H1 (cell line): ENCODE measurements around the gene C11orf71. TPM values are rescaled to one million over a fixed set of nuclear protein-coding genes. Genes with fewer than 3 reads are reported as not detected.

ENCODE experiments used
- CTCF ChIA-PET: fragments of 300-600 bp; sonication (Branson Sonifier 250); formaldehyde crosslinking; loops from one replicate; lab custom pipeline; 2021; ENCODE audit not compliant: partially characterized antibody; lab: Charles Lee
- POLR2A ChIA-PET: fragments of 300-600 bp; sonication (Branson Sonifier 250); formaldehyde crosslinking; loops from one replicate; lab custom pipeline; 2021; ENCODE audit warnings: inconsistent platforms; ENCODE audit not compliant: partially characterized antibody; lab: Charles Lee
- DNase-seq, 2 experiments: peaks; one replicate each; pipeline versions ENCODE4 v3.0.0 to v3.0.0-alpha.2; 2010 to 2022; ENCODE audit warnings: low spot score in 2 of 2, low read depth in 1 of 2, mixed read lengths in 1 of 2
- FAIRE-seq: peaks from 2 replicates; lab custom pipeline; 2011; peaks lifted over from hg19 to GRCh38; lab: Jason Lieb, UNC
- H2AFZ ChIP-seq: 2 replicates; pipeline ENCODE4 v1.8.1; 2012; ENCODE audit warnings: low read length, inconsistent platforms
- H2AK5ac ChIP-seq: 2 replicates; pipeline ENCODE4 v1.6.1; 2013; ENCODE audit warnings: low read depth, low read length
- H2BK120ac ChIP-seq: replicated peaks from 2 replicates; pipeline ENCODE3; 2013; ENCODE audit warnings: low read depth, low read length, inconsistent platforms
- H2BK12ac ChIP-seq: 2 replicates; pipeline ENCODE4 v1.6.1; 2013; ENCODE audit warnings: low read depth, low read length
- H2BK15ac ChIP-seq: 2 replicates; pipeline ENCODE4 v1.6.1; 2013; ENCODE audit warnings: low read length
- H2BK20ac ChIP-seq: 2 replicates; pipeline ENCODE4 v1.6.1; 2013; ENCODE audit warnings: low read length
- H2BK5ac ChIP-seq: 2 replicates; pipeline ENCODE4 v1.6.1; 2013; ENCODE audit warnings: low read depth, low read length
- H3K14ac ChIP-seq: 2 replicates; pipeline ENCODE4 v1.6.1; 2013; ENCODE audit warnings: inconsistent platforms; ENCODE audit not compliant: insufficient read length
- H3K18ac ChIP-seq: 2 replicates; pipeline ENCODE4 v1.6.1; 2013; ENCODE audit warnings: low read length; ENCODE audit errors: extremely low read depth
- H3K23ac ChIP-seq: 2 replicates; pipeline ENCODE4 v1.6.1; 2013; ENCODE audit warnings: inconsistent platforms; ENCODE audit not compliant: insufficient read length
- H3K23me2 ChIP-seq: 2 replicates; pipeline ENCODE4 v1.6.1; 2013; ENCODE audit warnings: low read depth, low read length
- H3K27ac ChIP-seq: 2 replicates; pipeline ENCODE4 v1.6.1; 2011; ENCODE audit warnings: low read depth, low read length, inconsistent platforms
- H3K27me3 ChIP-seq, 4 experiments: replicated peaks in 1 of 4; 1 replicate in 1 of 4; 2 replicates in 3 of 4; pipeline versions ENCODE4 v1.6.1 to v1.8.1; 2011 to 2013; ENCODE audit warnings: low read length in 3 of 4, mild to moderate bottlenecking in 3 of 4, inconsistent platforms in 2 of 4, mixed read lengths in 2 of 4, moderate library complexity in 1 of 4; ENCODE audit not compliant: control insufficient read depth in 3 of 4, insufficient read depth in 3 of 4; ENCODE audit errors: extremely low read depth in 1 of 4
- H3K36me3 ChIP-seq, 4 experiments: 2 replicates each; pipeline versions ENCODE4 v1.6.1 to v1.8.1; 2011 to 2013; ENCODE audit warnings: mild to moderate bottlenecking in 4 of 4, low read length in 3 of 4, moderate library complexity in 2 of 4, control low read depth in 1 of 4, inconsistent platforms in 1 of 4; ENCODE audit not compliant: insufficient read depth in 4 of 4, control insufficient read depth in 2 of 4
- H3K4ac ChIP-seq: replicated peaks from 2 replicates; pipeline ENCODE3; 2013; ENCODE audit warnings: low read length, low read depth, mixed read lengths, inconsistent platforms; ENCODE audit not compliant: insufficient read length
- H3K4me1 ChIP-seq, 4 experiments: replicated peaks in 1 of 4; 1 replicate in 1 of 4; 2 replicates in 3 of 4; pipeline versions ENCODE4 v1.6.1 to v1.8.1; 2011 to 2013; ENCODE audit warnings: low read length in 3 of 4, inconsistent platforms in 2 of 4, mixed read lengths in 1 of 4; ENCODE audit not compliant: insufficient read depth in 4 of 4, control insufficient read depth in 3 of 4
- H3K4me2 ChIP-seq, 2 experiments: 2 replicates each; pipeline versions ENCODE4 v1.6.1 to v1.8.1; 2011 to 2013; ENCODE audit warnings: low read depth in 2 of 2, low read length in 2 of 2, control low read depth in 1 of 2, inconsistent platforms in 1 of 2, mild to moderate bottlenecking in 1 of 2; ENCODE audit not compliant: insufficient read depth in 1 of 2
- H3K4me3 ChIP-seq, 4 experiments: fragments of 200-600, 300-600 bp in 1 of 4; sonication (generic), shearing (Covaris generic), sonication (Bioruptor Twin) in 1 of 4; 2 replicates each; pipeline versions ENCODE4 v1.5.1 to v1.8.1; 2011 to 2016; ENCODE audit warnings: low read length in 4 of 4, low read depth in 3 of 4, control low read depth in 2 of 4, inconsistent platforms in 2 of 4, mild to moderate bottlenecking in 2 of 4, mixed read lengths in 1 of 4, moderate library complexity in 1 of 4; ENCODE audit not compliant: insufficient read depth in 2 of 4; ENCODE audit errors: extremely low read depth in 1 of 4
- H3K56ac ChIP-seq: replicated peaks from 2 replicates; pipeline ENCODE3; 2013; ENCODE audit warnings: low read depth, mild to moderate bottlenecking, mixed read lengths, low read length, inconsistent platforms; ENCODE audit not compliant: insufficient read length
- H3K79me1 ChIP-seq: 2 replicates; pipeline ENCODE4 v1.6.1; 2013; ENCODE audit warnings: low read depth, low read length, control low read depth
- H3K79me2 ChIP-seq, 2 experiments: 2 replicates each; pipeline versions ENCODE4 v1.6.1 to v1.8.1; 2012 to 2013; ENCODE audit warnings: low read length in 2 of 2, mild to moderate bottlenecking in 2 of 2, inconsistent platforms in 1 of 2; ENCODE audit not compliant: insufficient read depth in 2 of 2, control insufficient read depth in 1 of 2
- H3K9ac ChIP-seq, 4 experiments: replicated peaks in 1 of 4; 1 replicate in 1 of 4; 2 replicates in 3 of 4; pipeline versions ENCODE4 v1.6.1 to v1.8.1; 2011 to 2013; ENCODE audit warnings: low read depth in 3 of 4, low read length in 3 of 4, control low read depth in 2 of 4, mild to moderate bottlenecking in 2 of 4, moderate library complexity in 2 of 4, inconsistent platforms in 1 of 4; ENCODE audit errors: extremely low read depth in 1 of 4
- H3K9me3 ChIP-seq, 2 experiments: 2 replicates each; pipeline versions ENCODE4 v1.6.1 to v1.8.1; 2012 to 2013; ENCODE audit warnings: mild to moderate bottlenecking in 2 of 2, moderate library complexity in 2 of 2, control low read depth in 1 of 2, inconsistent platforms in 1 of 2, low read depth in 1 of 2, low read length in 1 of 2, mixed read lengths in 1 of 2; ENCODE audit not compliant: insufficient read depth in 2 of 2
- H4K20me1 ChIP-seq, 2 experiments: replicated peaks in 1 of 2; 2 replicates each; pipeline versions ENCODE3 to v1.8.1; 2011 to 2013; ENCODE audit warnings: inconsistent platforms in 2 of 2, low read length in 2 of 2, mild to moderate bottlenecking in 1 of 2; ENCODE audit not compliant: insufficient read depth in 2 of 2, control insufficient read depth in 1 of 2
- H4K5ac ChIP-seq: 2 replicates; pipeline ENCODE4 v1.6.1; 2013; ENCODE audit warnings: low read length, low read depth, mixed read lengths, inconsistent platforms; ENCODE audit not compliant: insufficient read length
- H4K8ac ChIP-seq: 2 replicates; pipeline ENCODE4 v1.8.0; 2013; ENCODE audit warnings: mild to moderate bottlenecking, moderate library complexity, low read length, inconsistent platforms; ENCODE audit not compliant: insufficient read depth; ENCODE audit errors: extremely low read depth
- H4K91ac ChIP-seq: replicated peaks from 2 replicates; pipeline ENCODE3; 2013; ENCODE audit warnings: low read length, mixed read lengths, inconsistent platforms; ENCODE audit not compliant: insufficient read length
- ASH2L ChIP-seq: fragments of 200-600, 300-600 bp; sonication (generic); IDR thresholded peaks from one replicate; pipeline ENCODE4 v1.7.1; 2017; ENCODE audit warnings: low read length
- CHD1 ChIP-seq: IDR thresholded peaks from 2 replicates; pipeline ENCODE4 v1.6.1; 2012; ENCODE audit warnings: low read depth, low read length, improper control_type of control experiment
- CREB1 ChIP-seq: IDR thresholded peaks from 2 replicates; pipeline ENCODE4 v1.6.1; 2012; ENCODE audit warnings: inconsistent platforms
- EGR1 ChIP-seq: IDR thresholded peaks from 2 replicates; pipeline ENCODE4 v1.6.1; 2011; ENCODE audit warnings: low read depth, low read length, borderline replicate concordance
- GTF2F1 ChIP-seq: IDR thresholded peaks from 2 replicates; pipeline ENCODE4 v1.6.1; 2012; ENCODE audit warnings: low read depth, low read length, improper control_type of control experiment, borderline replicate concordance
- JUN ChIP-seq: IDR thresholded peaks from 2 replicates; pipeline ENCODE4 v1.6.1; 2011; ENCODE audit warnings: low read depth, mild to moderate bottlenecking, improper control_type of control experiment, low read length
- KDM1A ChIP-seq: fragments of 200-600, 300-600 bp; sonication (generic); IDR thresholded peaks from 2 replicates; pipeline ENCODE4 v1.7.1; 2016; ENCODE audit warnings: mild to moderate bottlenecking, low read length, borderline replicate concordance
- NRF1 ChIP-seq: IDR thresholded peaks from 2 replicates; pipeline ENCODE4 v1.6.1; 2011; ENCODE audit warnings: mild to moderate bottlenecking, low read depth, low read length, improper control_type of control experiment
- SIRT6 ChIP-seq: IDR thresholded peaks from one replicate; pipeline ENCODE4 v1.7.1; 2012; ENCODE audit warnings: low read length, inconsistent platforms
- SUZ12 ChIP-seq: fragments of 200-600 bp; sonication (generic); IDR thresholded peaks from 2 replicates; pipeline ENCODE4 v1.6.1; 2012; ENCODE audit warnings: mild to moderate bottlenecking, inconsistent platforms, low read length, moderate library complexity, mixed read lengths
- TAF1 ChIP-seq: IDR thresholded peaks from 2 replicates; pipeline ENCODE4 v1.6.1; 2011; ENCODE audit warnings: mild to moderate bottlenecking, low read depth, low read length
- TEAD4 ChIP-seq: IDR thresholded peaks from 2 replicates; pipeline ENCODE4 v1.6.1; 2012; ENCODE audit warnings: low read depth, low read length, inconsistent platforms, mixed read lengths
- WGBS, 2 experiments: shearing (Covaris generic) in 1 of 2; methylation state at CpG; one replicate each; pipeline versions ENCODE4 v1.1.6 to v1.1.7; 2013 to 2015; ENCODE audit warnings: low lambda C conversion rate in 2 of 2, mixed read lengths in 2 of 2, inconsistent platforms in 1 of 2, low coverage in 1 of 2, missing lambda C conversion rate in 1 of 2; ENCODE audit not compliant: insufficient replicate concordance in 2 of 2, insufficient coverage in 1 of 2, insufficient read length in 1 of 2; ENCODE audit errors: extremely low coverage in 1 of 2, missing lambda C conversion rate in 1 of 2; 5-methylcytosine and 5-hydroxymethylcytosine counted together
- polyA plus RNA-seq, 7 experiments: library from polyadenylated mRNA; depleted of rRNA in 3 of 7; stranded (reverse) in 5 of 7; unstranded in 2 of 7; fragments of >200 nt in 5 of 7; fragments of 200-250 nt in 2 of 7; gene quantifications; 1 replicate in 5 of 7; 2 replicates in 1 of 7; 4 replicates in 1 of 7; pipeline versions ENCODE4 v1.2.1 to v1.2.3, GENCODE V29; 2011 to 2013; ENCODE audit warnings: missing spikeins in 2 of 7, mixed read lengths in 2 of 7
- total RNA-seq: library from RNA; stranded (reverse); fragmentation: NEBNext Ultra II Directional; extraction: Animal tissue kit (Norgen Biotek cat#: 25700); gene quantifications from 2 replicates; pipeline ENCODE4 v1.2.1, GENCODE V29; 2021
- TF ChIP-seq, protein P1 (sequence below): IDR thresholded peaks from 2 replicates; pipeline ENCODE4 v1.6.1; 2011; ENCODE audit warnings: low read length, improper control_type of control experiment

The C11orf71 gene
- total and polyA plus RNA-seq, 2 of the 8 experiments (the other 6 are each of a cell fraction or from before 2014, with no cell fraction given), result 5.4 to 8.7 TPM

DNA sequence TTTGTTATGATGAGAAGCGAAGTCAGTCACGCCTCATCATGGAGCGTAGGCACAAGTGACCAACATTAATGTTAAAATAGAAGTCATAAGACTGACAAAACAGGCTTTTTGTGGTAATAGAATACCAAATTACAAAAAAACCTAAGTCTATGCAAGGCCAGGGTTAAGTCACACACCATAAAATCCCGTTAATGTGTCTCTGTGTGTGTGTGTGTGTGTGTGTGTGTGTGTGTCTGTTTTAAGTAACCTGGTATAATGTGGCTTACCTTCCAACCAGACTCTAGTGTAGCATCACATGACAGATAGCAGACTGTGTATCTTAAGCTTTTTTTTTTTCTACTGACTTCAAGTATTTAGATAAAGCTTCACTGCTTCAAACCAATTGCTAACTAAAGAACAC, 38.0 kb downstream of the C11orf71 start:
- CTCF ChIA-PET, result interaction anchor here (1.7 kb wide), 1 partner anchor 14 kb away, joined by 6 read pairs; no protein-coding TSS in a partner anchor
- Histone ChIP-seq H3K79me2 (no peaks in the 10 kb centered on the region), H3K4me1 (peaks cover 0 to 6% (median 0%) of the 10 kb centered on the region in 4 experiments; a peak in 2 of 7 replicates), H2BK15ac (no peak overlapping the region), H4K8ac (no peak overlapping the region), H2BK120ac (no peak overlapping the region), H2BK20ac (no peak overlapping the region), H3K9ac (no peak overlapping the region), H3K4ac (no peak overlapping the region), H2AFZ (no peak overlapping the region), H3K27me3 (no peaks in the 10 kb centered on the region), H3K18ac (no peak overlapping the region), H3K23me2 (no peaks in the 10 kb centered on the region), H2BK12ac (no peak overlapping the region), H4K5ac (no peak overlapping the region), H3K9me3 (no peaks in the 10 kb centered on the region), H3K79me1 (no peaks in the 10 kb centered on the region; the same call in 1 of the 2 replicates), H3K4me2 (no peak overlapping the region), H3K14ac (no peak overlapping the region), H4K91ac (no peak overlapping the region), H2BK5ac (no peak overlapping the region), H4K20me1 (no peaks in the 10 kb centered on the region), H3K36me3 (no peaks in the 10 kb centered on the region), H3K56ac (no peak overlapping the region), H3K23ac (no peak overlapping the region), H3K4me3 (no peak overlapping the region), H3K27ac (no peak overlapping the region), H2AK5ac (no peak overlapping the region)
- TF ChIP-seq, protein P1, sequence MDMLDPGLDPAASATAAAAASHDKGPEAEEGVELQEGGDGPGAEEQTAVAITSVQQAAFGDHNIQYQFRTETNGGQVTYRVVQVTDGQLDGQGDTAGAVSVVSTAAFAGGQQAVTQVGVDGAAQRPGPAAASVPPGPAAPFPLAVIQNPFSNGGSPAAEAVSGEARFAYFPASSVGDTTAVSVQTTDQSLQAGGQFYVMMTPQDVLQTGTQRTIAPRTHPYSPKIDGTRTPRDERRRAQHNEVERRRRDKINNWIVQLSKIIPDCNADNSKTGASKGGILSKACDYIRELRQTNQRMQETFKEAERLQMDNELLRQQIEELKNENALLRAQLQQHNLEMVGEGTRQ, result no peak
- TF ChIP-seq CREB1, result no peak
- no peak for TF ChIP-seq JUN
- TF ChIP-seq KDM1A, result no peak
- no peak for TF ChIP-seq GTF2F1
- TF ChIP-seq NRF1, result no peak
- no peak for TF ChIP-seq TEAD4
- no peak for TF ChIP-seq SIRT6
- no peak for TF ChIP-seq TAF1
- no peak for TF ChIP-seq SUZ12
- no peak for TF ChIP-seq EGR1
- TF ChIP-seq ASH2L, result no peak
- no peak for TF ChIP-seq CHD1
- DNase-seq (no peak), FAIRE-seq (no peak)
- 96% methylated on average over 4 of the region's 4 CpGs; no CpG with 5 or more reads in 1 of the 2 experiments for WGBS, 2 experiments
- POLR2A ChIA-PET, result no interaction called here
